AG09309 (cell line): ENCODE data around the gene SOST.
"Not testable (repeated sequence)": the region's sequence is repeated elsewhere in the genome, so short reads cannot be mapped to it uniquely, and the experiment has no call there.

Source experiments
- DNase-seq: peaks from one replicate; pipeline ENCODE4 v3.0.0-alpha.2; 2010; ENCODE audit warnings: low read depth
- H3K4me3 ChIP-seq: 2 replicates; pipeline ENCODE4 v1.5.1; 2011; ENCODE audit warnings: mild to moderate bottlenecking, low read depth, low read length, moderate library complexity; ENCODE audit not compliant: control insufficient read depth
- CTCF ChIP-seq: IDR thresholded peaks from 2 replicates; pipeline ENCODE4 v1.5.1; 2011; ENCODE audit warnings: mild to moderate bottlenecking, low read depth, low read length, inconsistent platforms; ENCODE audit not compliant: insufficient read depth, control insufficient read depth; ENCODE audit errors: missing control alignments

SOST gene

DNA sequence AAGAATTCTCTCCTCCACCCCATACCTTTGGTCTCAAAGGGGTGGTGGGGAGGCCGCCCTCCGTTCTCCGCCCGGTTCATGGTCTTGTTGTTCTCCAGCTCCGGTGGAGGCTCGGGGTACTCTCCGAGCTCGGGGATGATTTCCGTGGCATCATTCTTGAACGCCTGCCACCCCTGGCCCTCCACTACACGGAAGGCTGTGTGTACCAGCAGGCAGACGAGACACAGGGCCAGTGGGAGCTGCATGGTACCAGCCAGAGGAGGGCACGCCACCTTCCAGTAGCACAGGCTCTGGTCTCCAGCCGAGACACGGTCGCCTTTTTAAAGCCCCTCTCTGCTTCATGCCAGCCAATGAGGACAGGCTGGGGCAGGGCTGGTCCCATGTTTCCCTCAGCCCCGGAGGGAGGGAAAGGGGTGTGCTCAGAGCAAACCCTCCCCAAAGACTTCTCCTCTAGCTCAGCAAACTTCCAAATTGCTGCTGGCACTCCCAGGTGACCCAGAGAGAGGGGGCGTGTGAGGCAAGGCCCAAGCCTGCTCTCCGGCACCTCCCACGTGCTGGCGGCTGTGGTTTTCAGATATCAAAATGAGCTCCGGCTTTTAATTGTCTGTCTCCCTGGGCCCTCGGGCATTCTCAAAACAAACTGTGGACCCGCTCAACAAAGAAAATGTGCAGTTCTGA is at the start of gene SOST:
Gene SOST (minus strand): TSS at position 295 of the 678 bp plus-strand sequence. CDS start 50 bp downstream, at position 245.
- H3K4me3 ChIP-seq: no peak within 1 kb of the TSS
- no peak for DNase-seq
- TF ChIP-seq CTCF: no peak

DNA sequence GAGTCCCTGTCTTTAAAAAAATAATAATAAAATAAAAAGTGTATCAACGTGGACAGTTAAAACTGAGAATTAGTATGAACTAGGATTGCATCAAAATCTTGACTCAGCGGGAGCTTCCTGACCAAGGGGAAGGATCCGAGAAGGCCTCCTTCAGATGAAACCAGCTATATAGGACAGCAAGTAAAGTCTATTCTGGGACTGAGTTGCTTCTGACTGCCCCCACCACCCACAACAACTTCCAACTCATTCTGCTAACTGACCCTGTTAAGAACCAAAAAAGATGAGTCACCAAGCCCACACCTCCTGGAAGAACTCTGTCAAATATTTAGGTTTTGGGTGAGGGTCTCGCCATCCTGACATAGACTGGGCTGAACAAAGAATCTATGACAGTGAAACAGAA is 49.5 kb upstream of the SOST start:
- no peak for DNase-seq
- H3K4me3 ChIP-seq: no peak overlapping the region
- no peak for TF ChIP-seq CTCF

DNA sequence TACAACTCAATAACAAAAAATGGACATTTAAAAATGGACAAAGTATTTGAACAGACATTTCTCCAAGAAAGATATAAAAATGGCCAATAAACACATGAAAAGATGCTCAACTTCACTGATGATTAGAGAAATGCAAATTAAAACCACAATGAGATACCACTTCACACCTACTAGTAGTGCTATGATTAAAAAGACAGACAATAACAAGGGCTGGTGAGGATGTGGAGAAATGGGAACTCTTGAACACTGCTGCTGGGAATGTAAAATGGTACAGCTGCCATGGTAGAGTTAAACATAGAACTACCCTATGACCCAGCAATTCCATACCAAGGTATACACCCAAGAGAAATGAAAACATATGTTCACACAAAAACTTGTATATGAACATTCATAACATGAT is 46.5 kb upstream of the SOST start:
- H3K4me3 ChIP-seq: no peak overlapping the region
- TF ChIP-seq CTCF: no peak
- no peak for DNase-seq

DNA sequence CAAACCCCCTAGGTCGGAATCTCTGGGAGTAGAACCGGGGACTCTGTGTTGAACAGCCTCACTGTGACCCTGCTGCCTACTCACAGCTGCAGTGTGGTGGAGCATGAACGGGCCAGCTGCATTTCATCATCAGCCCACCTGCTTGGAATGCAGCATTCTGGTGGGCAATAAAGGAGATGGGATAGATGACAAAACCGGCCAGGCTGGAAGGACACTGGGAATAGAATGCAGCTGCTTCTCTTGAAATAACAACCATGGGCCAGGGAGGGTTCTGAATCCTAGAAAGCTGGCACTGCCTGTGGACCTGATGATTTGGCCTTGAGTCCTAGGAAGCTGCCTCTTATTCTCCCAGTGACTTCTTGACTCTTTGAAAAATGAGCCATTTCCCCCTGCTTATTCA is 45.2 kb upstream of the SOST start:
- no peak for DNase-seq
- H3K4me3 ChIP-seq: no peak overlapping the region
- TF ChIP-seq CTCF: no peak

- no peak overlapping the region for H3K4me3 ChIP-seq
- DNase-seq: no peak
- TF ChIP-seq CTCF: no peak
Measured at GRCh38 chr17:43801844-43802243, 43.3 kb upstream of the SOST start.

DNA sequence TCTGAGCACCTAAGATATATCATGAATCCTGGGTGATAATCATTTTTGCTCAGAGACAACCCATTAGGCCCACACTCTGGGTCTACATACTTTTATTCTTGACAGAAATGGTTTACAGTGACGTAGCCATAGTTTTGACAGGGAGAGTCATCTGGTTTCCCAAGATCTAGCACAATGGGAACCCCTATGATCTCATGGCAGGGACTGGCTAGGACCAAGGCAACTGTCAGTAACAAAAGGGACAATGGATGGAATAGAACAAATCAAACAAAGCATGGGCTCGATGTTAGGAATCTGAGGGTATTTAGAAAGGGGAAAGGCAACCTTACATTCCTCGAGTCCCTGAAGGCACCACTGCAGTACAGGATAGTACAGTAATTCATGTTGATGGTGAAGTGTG is 42.1 kb upstream of the SOST start:
- no peak overlapping the region for H3K4me3 ChIP-seq
- DNase-seq: no peak
- no peak for TF ChIP-seq CTCF

GRCh38 chr17:43799047-43799446 is 40.5 kb upstream of the SOST start:
- no peak overlapping the region for H3K4me3 ChIP-seq
- TF ChIP-seq CTCF: no peak
- DNase-seq: no peak

DNA sequence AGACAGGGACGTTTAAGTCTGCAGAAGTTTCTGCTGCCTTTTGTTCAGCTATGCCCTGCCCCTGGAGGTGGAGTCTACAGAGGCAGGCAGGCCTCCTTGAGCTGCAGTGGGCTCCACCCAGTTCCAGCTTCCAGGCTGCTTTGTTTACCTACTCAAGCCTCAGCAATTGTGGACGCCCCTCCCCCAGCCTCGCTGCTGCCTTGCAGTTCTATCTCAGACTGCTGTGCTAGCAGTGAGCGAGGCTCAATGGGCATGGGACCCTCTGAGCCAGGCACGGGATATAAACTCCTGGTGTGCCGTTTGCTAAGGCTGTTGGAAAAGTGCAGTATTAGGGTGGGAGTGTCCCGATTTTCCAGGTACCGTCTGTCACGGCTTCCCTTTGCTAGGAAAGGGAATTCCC is 39.4 kb upstream of the SOST start:
- H3K4me3 ChIP-seq, DNase-seq: not testable (repeated sequence)

DNA sequence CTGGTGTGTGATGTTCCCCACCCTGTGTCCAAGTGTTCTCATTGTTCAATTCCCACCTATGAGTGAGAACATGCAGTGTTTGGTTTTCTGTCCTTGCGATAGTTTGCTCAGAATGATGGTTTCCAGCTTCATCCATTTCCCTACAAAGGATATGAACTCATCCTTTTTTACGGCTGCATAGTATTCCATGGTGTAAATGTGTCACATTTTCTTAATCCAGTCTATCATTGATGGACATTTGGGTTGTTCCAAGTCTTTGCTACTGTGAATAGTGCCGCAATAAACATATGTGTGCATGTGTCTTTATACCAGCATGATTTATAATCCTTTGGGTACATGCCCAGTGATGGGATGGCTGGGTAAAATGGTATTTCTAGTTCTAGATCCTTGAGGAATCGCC is 34.1 kb upstream of the SOST start:
- DNase-seq, H3K4me3 ChIP-seq: not testable (repeated sequence)
